GM12878 (cell line): ENCODE results near the gene RNF40. TPM values are rescaled to one million over a fixed set of nuclear protein-coding genes. Genes with fewer than 3 reads are reported as not detected.

ENCODE experiments used
- ATAC-seq: fragments of 200-7000 bp; cut with Tn5 transposase; 3 replicates; pipeline ENCODE4 v1.9.1; 2020; ENCODE audit warnings: mild to moderate bottlenecking, moderate library complexity
- BruUV-seq: library from RNA; stranded (reverse); fragments of 400-500 nt; replicated peaks from 2 replicates; lab custom pipeline; 2021; lab: Mats Ljungman, UMichigan
- CTCF ChIA-PET: fragments of 300-600 bp; sonication (Branson Sonifier 250); formaldehyde crosslinking; extraction: SDS; loops from one replicate; lab custom pipeline; 2021; ENCODE audit warnings: inconsistent platforms; lab: Yijun Ruan, JAX
- POLR2A ChIA-PET: fragments of 350-600 bp; formaldehyde crosslinking; extraction: SDS; loops from one replicate; lab custom pipeline; 2021; ENCODE audit warnings: inconsistent platforms; lab: Charles Lee
- RAD21 ChIA-PET: fragments of 300-600 bp; sonication (Branson Sonifier 250); formaldehyde crosslinking; loops from one replicate; lab custom pipeline; 2023; ENCODE audit warnings: antibody characterized with exemption; ENCODE audit not compliant: unreplicated experiment; lab: Charles Lee
- SMC1A ChIA-PET: fragments of 300-600 bp; sonication (Branson Sonifier 250); formaldehyde crosslinking; loops from one replicate; lab custom pipeline; 2023; ENCODE audit not compliant: unreplicated experiment, uncharacterized antibody; lab: Charles Lee
- DNase-seq: peaks from one replicate; pipeline ENCODE4 v3.0.0-alpha.2; 2011; ENCODE audit warnings: low read depth, low spot score
- FAIRE-seq: peaks from 3 replicates; lab custom pipeline; 2011; peaks lifted over from hg19 to GRCh38; lab: Jason Lieb, UNC
- H2AFZ ChIP-seq: 2 replicates; pipeline ENCODE4 v1.6.0; 2011; ENCODE audit warnings: low read depth, low read length, control low read depth; ENCODE audit not compliant: control insufficient read depth
- H3K27ac ChIP-seq: 2 replicates; pipeline ENCODE4 v1.5.1; 2011; ENCODE audit warnings: control low read depth; ENCODE audit not compliant: control insufficient read depth, insufficient read depth
- H3K27me3 ChIP-seq, 2 experiments: replicated peaks in 1 of 2; 2 replicates each; pipeline versions ENCODE4 v1.6.0 to v1.6.1; 2011; ENCODE audit warnings: low read length in 1 of 2; ENCODE audit not compliant: control insufficient read depth in 2 of 2, insufficient read depth in 2 of 2
- H3K36me3 ChIP-seq, 2 experiments: 2 replicates each; pipeline ENCODE4 v1.5.1; 2011; ENCODE audit warnings: low read length in 1 of 2; ENCODE audit not compliant: control insufficient read depth in 2 of 2, insufficient read depth in 2 of 2
- H3K4me1 ChIP-seq: 2 replicates; pipeline ENCODE4 v1.6.1; 2011; ENCODE audit warnings: mild to moderate bottlenecking, low read length, moderate library complexity, mixed read lengths; ENCODE audit not compliant: control insufficient read depth, insufficient read depth
- H3K4me2 ChIP-seq: 2 replicates; pipeline ENCODE4 v1.6.0; 2011; ENCODE audit warnings: control low read depth; ENCODE audit not compliant: control insufficient read depth, insufficient read depth
- H3K4me3 ChIP-seq: fragments of 200-600 bp; sonication (generic); 2 replicates; pipeline ENCODE4 v1.5.1; 2016
- H3K79me2 ChIP-seq: 2 replicates; pipeline ENCODE4 v1.6.0; 2011; ENCODE audit warnings: low read length; ENCODE audit not compliant: control insufficient read depth, insufficient read depth
- H3K9ac ChIP-seq: 2 replicates; pipeline ENCODE4 v1.8.0; 2011; ENCODE audit warnings: low read length, control low read depth, mixed read lengths; ENCODE audit not compliant: control insufficient read depth, insufficient read depth
- H3K9me3 ChIP-seq: replicated peaks from 3 replicates; pipeline ENCODE4 v1.5.1; 2011; ENCODE audit warnings: mild to moderate bottlenecking, low read length; ENCODE audit not compliant: control insufficient read depth, insufficient read depth
- H4K20me1 ChIP-seq: 2 replicates; pipeline ENCODE4 v1.6.0; 2011; ENCODE audit not compliant: control insufficient read depth, insufficient read depth
- TBL1XR1 ChIP-seq: IDR thresholded peaks from 2 replicates; pipeline ENCODE4 v1.6.1; 2012; ENCODE audit warnings: low read depth, low read length, improper control_type of control experiment
- USF1 ChIP-seq: IDR thresholded peaks from 2 replicates; pipeline ENCODE4 v1.6.1; 2011; ENCODE audit warnings: borderline replicate concordance, low read depth, mild to moderate bottlenecking, moderate library complexity, mixed read lengths, low read length; ENCODE audit not compliant: insufficient read depth; ENCODE audit errors: extremely low read length
- ZBTB11 ChIP-seq: fragments of 450-650 bp; formaldehyde crosslinking; IDR thresholded peaks from 2 replicates; pipeline ENCODE4 v1.5.0; 2022; ENCODE audit warnings: mild to moderate bottlenecking, missing genetic modification characterization
- WGBS: methylation state at CpG from one replicate; pipeline ENCODE4 v1.1.6; 2016; ENCODE audit warnings: low lambda C conversion rate; ENCODE audit not compliant: insufficient replicate concordance, insufficient coverage; ENCODE audit errors: missing lambda C conversion rate; 5-methylcytosine and 5-hydroxymethylcytosine counted together
- in situ Hi-C: fragments of 300-500 bp; cut with MboI; formaldehyde crosslinking; loops from 9 replicates; pipeline ENCODE4 v1.14.3; 2018; ENCODE audit warnings: mixed read lengths
- intact Hi-C: fragments of 100-400 bp; cut with micrococcal nuclease; formaldehyde crosslinking; loops from one replicate; pipeline ENCODE4 v1.14.2; 2022; ENCODE audit not compliant: unreplicated experiment
- polyA plus RNA-seq, 11 experiments: library from polyadenylated mRNA; depleted of rRNA in 4 of 11; unstranded in 6 of 11; stranded (reverse) in 5 of 11; fragments of >200 nt; fragmentation: Nextera tagmentation in 4 of 11; fragmentation: Illumina TruSeq in 1 of 11; extraction: Ambion mirVana in 4 of 11; extraction: Trizol in 1 of 11; gene quantifications; 1 replicate in 1 of 11; 2 replicates in 10 of 11; pipeline versions ENCODE4 v1.2.1 to v1.2.3, GENCODE V29; 2011 to 2016; ENCODE audit warnings: inconsistent platforms in 2 of 11, missing spikeins in 2 of 11, low read depth in 1 of 11
- total RNA-seq, 4 experiments: library from RNA; depleted of rRNA in 3 of 4; stranded (reverse); fragments of >200 nt in 3 of 4; fragmentation: Illumina TruSeq in 1 of 4; extraction: Trizol in 1 of 4; gene quantifications; 2 replicates each; pipeline versions ENCODE4 v1.2.1 to v1.2.3, GENCODE V29; 2013 to 2021

RNF40 gene
- total and polyA plus RNA-seq, 10 of the 15 experiments (the other 5 are each of a cell fraction or from before 2014, with no cell fraction given) = 3.7 to 97.6 (median 58.4) TPM

- ATAC-seq = no peak
- H3K79me2 ChIP-seq = no peaks in the 10 kb centered on the region
- no peak for FAIRE-seq
- no peak for DNase-seq
- no peak overlapping the region for H2AFZ ChIP-seq
- H3K9me3 ChIP-seq = no peaks in the 10 kb centered on the region
- TF ChIP-seq ZBTB11 = no peak
- TF ChIP-seq TBL1XR1 = no peak
- peak; percentile 1 for TF ChIP-seq USF1
- TF ChIP-seq, all 136 proteins: peak for 1
- Histone ChIP-seq H3K4me1 (no peaks in the 10 kb centered on the region), H3K36me3 (no peaks in the 10 kb centered on the region), H4K20me1 (no peaks in the 10 kb centered on the region), H3K4me2 (no peak overlapping the region), H3K27me3 (peaks cover 0 to 3% of the 10 kb centered on the region in 2 experiments; a peak in 2 of 4 replicates), H3K9ac (no peak overlapping the region), H3K27ac (no peak overlapping the region), H3K4me3 (no peak overlapping the region)
- POLR2A ChIA-PET = no interaction called here
- SMC1A ChIA-PET = interaction anchor here (0.6 to 1.1 kb wide), 2 partner anchors 57 to 63 kb away, joined by 3 read pairs; no protein-coding TSS in a partner anchor
- WGBS = 88% methylated on average over 63 of the region's 63 CpGs
- RAD21 ChIA-PET = interaction anchor here (0.8 kb wide), 1 partner anchor 599 kb away, joined by 3 read pairs; the partner anchor contains the start of gene CORO1A
- CTCF ChIA-PET = interaction anchor here (0.7 kb wide), 1 partner anchor 159 kb away, joined by 3 read pairs; no protein-coding TSS in a partner anchor
- BruUV-seq = no TSS peak
- in situ Hi-C loops (no loop called here), intact Hi-C loops (no loop called here)
Measured at GRCh38 chr16:30782486-30783279, 20.6 kb downstream of the RNF40 start.
